ENCODE measurements around the gene CEACAM3. TPM values are rescaled to one million over a fixed set of nuclear protein-coding genes. Genes with fewer than 3 reads are reported as not detected.
"Not testable (repeated sequence)": the region's sequence is repeated elsewhere in the genome, so short reads cannot be mapped to it uniquely, and the experiment has no call there.

CEACAM3 gene
- total RNA-seq, 1 experiment from 2014 or later: not detected

DNA sequence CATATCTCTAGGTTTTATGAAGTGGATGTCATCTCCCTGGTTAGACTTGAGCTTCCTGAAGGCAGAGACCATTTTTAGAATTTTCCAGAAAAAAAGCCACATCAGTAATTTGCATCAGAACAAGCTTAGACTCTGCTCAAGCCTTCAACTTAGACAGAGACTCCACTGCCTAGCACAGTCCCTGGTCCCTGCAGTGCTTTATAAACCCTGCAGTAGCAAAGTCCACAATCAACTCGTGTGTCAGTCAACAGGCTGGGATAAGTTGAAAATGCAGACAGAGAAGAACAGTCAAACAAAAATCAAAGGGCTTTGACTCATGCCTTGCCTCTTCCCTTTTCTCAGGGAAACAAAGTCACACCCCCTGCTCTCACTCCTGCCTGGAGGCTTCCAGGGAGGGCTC lies 7.9 kb upstream of the CEACAM3 start:
- DNase-seq (ENCODE audit: low read depth); in situ Hi-C loops (cut with HindIII; ENCODE audit: low pct_unique_long_range_greater_than_20kb, low sequenced_read_pairs): not testable (repeated sequence)

DNA sequence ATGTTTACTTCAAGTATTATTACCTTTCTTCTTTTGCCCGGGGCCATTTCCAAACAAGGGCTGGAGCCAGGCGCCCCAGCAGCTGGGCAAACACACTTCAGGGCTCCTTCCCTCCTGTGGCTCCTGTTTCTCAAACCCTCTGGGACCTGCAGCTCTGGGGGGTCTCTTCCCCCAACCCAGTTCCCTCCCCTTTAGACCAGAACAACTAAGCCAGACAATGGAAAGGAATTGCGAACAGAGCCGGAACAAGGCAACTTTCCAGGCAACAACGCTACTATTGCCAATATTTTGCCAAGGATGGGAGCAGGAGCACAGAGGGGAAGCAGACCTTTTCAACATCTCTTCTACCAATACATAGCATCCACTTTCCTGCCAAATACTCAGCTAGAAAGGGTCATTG lies 7.3 kb upstream of the CEACAM3 start:
- in situ Hi-C loops (cut with HindIII; ENCODE audit: low pct_unique_long_range_greater_than_20kb, low sequenced_read_pairs); DNase-seq (ENCODE audit: low read depth): not testable (repeated sequence)

DNA sequence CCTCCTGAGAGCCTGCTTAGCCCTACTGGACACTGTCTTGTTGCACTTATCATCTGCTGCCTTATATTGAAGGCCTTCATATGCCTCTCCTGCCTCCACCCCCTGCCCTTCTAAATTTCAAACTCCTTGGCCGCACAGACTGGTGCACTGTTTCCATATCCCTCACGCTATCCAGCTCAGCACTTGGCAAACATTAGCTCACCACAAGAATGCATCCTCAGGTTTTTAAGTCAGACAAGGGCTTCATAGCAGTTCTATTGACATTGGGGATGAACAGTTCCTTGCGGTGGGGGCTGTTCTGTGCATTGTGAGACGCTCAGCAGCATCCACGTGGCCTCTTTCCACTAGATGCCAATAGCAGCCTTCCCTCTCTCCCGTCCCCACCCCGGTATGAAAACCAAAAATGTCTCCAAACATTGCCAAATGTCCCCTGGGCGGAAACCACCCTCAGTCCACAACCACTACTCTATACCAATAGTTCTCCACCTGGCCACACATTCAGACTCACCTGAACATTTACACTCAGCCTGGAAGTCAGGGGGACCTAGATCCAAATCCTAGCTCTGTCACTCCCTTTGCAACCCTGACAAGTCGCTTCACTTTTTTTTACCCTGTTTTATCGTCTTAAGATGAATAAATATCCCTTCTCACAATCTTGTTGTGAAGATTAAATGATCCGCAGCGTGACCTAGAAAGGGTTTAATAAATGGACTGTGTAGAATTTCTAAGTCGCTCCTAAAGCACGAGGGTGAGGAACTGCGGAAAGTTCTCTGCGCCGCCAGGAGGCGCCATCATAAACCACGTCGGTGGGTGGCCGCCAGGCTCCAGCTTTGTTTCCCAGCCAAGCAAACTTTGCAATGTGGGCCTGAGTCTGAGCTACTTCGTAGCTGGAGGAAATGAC lies 3.6 kb upstream of the CEACAM3 start:
- in situ Hi-C loops (cut with HindIII; ENCODE audit: low pct_unique_long_range_greater_than_20kb, low sequenced_read_pairs): no loop called here
- no peak for DNase-seq (ENCODE audit: low read depth)

DNA sequence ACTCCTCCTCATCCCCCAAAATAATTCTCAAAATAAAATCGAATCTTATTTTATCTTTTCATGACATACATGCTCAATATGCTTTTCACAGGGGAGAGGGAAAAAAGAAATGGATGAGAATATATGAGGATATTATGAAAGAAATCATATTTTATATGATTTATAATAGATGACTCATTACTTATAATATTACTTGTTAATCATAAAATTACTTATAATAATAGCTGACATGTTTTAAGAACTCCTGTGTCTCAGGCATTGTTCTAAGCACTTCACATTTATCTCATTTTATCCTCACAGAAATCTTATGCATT lies 3.0 kb upstream of the CEACAM3 start:
- in situ Hi-C loops (cut with HindIII; ENCODE audit: low pct_unique_long_range_greater_than_20kb, low sequenced_read_pairs): no loop called here
- DNase-seq (ENCODE audit: low read depth): no peak

DNA sequence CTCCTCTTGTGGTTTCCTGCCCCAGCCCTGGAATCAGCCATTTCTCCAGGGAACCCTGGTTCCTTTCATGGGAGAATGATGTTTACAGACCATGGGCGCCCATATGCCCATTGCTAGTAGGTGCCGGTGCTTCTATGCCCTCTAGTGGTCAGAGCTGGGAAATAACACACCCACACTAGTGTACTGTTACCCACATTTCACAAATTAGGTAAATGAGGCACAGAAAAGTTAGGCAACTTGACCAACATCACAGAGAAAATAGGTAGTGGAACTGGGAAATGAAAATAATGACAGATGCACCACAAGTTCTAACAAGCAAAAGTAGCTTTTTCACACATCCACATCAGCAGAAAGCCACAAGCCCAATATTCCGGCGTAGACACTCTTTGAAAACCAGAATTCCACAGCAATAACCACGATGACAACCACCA lies 1.3 kb upstream of the CEACAM3 start:
- in situ Hi-C loops (cut with HindIII; ENCODE audit: low pct_unique_long_range_greater_than_20kb, low sequenced_read_pairs): no loop called here
- DNase-seq (ENCODE audit: low read depth): peak; percentile 23

DNA sequence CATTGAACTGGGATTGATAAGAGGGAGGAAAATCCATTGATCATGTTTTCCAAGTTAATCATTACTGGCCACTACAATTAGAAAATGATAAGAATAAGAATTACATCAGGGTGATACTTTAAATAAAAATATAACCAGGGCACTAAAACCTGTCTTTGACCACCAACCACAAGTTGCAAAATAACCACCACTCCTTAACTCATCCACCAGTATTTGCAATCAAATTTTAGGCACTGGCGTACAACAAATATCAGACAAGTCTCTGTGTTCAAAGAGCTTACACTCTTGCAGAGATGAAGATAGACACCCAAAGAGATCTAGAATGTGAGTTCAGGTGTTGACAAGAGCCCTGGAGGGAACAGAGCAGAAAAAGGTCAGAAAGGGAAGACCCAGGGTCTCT lies 514 bp downstream of the CEACAM3 start:
- DNase-seq (ENCODE audit: low read depth): no peak
- in situ Hi-C loops (cut with HindIII; ENCODE audit: low pct_unique_long_range_greater_than_20kb, low sequenced_read_pairs): no loop called here

DNA sequence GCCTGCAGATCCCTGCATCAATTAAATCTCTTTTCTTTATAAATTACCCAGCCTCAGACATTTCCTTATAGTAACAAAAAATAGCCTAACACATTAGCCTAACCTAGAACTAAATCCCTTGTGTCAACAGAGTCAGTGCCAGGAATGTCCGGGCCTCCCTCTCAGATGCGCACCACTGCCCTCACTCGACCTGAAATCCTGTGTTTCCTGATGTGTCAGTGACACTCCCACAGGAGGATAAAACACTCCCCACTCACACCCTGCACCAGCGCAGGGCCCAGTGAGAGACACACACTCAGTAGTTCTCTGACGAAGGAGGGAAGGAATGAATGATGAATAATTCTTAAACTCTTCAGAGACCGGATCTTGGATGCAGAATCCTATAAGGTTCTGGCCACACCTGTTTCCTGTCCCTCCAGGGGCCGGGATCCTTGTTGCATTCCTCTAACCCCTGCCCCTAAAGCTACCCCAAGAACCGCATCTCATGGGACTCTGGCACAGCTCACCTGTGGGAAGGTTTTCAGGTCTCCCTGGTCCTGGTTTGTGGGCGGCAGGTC lies 3.1 kb downstream of the CEACAM3 start:
- peak; percentile 80 for DNase-seq (ENCODE audit: low read depth)
- in situ Hi-C loops (cut with HindIII; ENCODE audit: low pct_unique_long_range_greater_than_20kb, low sequenced_read_pairs): no loop called here

DNA sequence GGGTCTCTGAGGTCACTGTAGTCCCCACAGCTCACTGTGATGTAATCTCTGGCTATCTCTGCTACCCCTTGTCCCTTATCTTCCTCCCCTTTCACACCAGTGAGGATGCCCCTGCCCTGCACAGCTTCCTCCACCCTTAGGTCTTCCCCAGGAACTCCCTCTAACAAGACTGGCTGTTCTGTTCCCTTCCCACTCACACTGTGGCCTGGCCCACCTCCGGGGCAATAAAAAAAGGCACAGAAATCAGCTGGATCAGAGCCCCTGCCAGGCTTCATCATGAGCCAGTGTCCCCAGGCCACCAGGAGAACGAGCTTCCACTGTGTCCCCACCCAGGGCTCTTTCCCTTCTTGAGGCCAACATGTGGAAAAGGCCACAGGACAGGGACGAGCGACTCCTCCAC lies 4.6 kb downstream of the CEACAM3 start:
- in situ Hi-C loops (cut with HindIII; ENCODE audit: low pct_unique_long_range_greater_than_20kb, low sequenced_read_pairs): no loop called here
- DNase-seq (ENCODE audit: low read depth): no peak

DNA sequence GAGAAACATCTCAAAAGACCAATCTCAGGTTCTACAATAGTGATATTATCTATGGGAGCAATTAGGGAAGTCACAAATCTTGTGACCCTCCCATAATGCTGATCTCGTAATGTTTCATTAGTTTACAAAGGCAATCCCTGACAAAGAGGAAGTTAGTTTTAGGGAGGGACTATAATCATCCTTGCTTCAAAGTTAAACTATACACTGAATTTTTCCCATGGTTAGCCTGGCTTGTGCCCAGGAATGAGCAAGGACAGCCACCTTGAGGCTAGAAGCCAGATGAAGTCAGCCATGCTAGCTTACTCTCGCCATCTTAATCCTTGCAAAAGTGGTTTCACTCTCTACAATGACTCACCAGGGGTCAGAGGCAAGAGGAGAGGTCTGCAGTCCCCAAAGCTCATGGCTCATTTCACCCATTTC lies 5.4 kb downstream of the CEACAM3 start:
- DNase-seq (ENCODE audit: low read depth): peak; percentile 23
- in situ Hi-C loops (cut with HindIII; ENCODE audit: low pct_unique_long_range_greater_than_20kb, low sequenced_read_pairs): no loop called here

DNA sequence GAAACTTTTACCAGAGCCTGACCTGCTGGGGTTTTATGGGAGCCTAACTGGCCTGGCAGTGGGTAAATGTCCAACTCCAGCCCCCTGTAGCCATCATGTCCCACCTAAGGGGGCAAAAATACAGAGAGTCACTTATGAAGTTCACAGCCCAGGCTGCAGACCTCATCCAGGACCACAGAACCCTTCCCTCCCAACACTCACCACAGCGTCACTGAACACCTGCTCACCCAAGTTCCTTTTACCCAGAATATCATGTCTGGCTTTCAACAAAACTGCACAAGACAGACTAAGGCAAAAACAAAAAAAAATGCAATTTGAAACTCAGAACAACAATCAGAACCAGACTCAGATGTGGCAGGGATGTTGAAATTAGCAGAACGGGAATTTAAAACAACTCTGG lies 6.4 kb downstream of the CEACAM3 start:
- in situ Hi-C loops (cut with HindIII; ENCODE audit: low pct_unique_long_range_greater_than_20kb, low sequenced_read_pairs): no loop called here

DNA sequence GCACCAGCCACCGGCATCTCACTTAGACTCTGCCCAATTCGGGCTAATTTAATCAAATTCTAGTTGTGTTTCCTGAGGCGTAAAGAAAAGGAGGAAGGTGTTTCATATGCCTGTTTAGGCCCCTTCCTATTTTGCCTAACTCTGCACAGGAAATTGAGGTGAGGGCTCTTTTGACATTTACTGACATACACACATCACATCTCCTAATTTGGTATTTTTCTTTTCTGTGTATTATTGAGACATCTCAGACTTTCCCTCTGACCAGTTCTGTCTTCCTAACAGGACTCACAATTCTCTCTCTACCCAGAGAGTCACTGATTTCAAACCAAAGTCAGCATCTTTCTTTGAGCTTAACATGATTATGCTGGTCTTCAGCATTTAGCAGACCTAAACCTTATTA lies 7.9 kb downstream of the CEACAM3 start:
- DNase-seq (ENCODE audit: low read depth): no peak
- in situ Hi-C loops (cut with HindIII; ENCODE audit: low pct_unique_long_range_greater_than_20kb, low sequenced_read_pairs): no loop called here

More for the DNA sequence above, 6.4 kb downstream of the CEACAM3 start:
- DNase-seq (ENCODE audit: low read depth): no peak

DNA sequence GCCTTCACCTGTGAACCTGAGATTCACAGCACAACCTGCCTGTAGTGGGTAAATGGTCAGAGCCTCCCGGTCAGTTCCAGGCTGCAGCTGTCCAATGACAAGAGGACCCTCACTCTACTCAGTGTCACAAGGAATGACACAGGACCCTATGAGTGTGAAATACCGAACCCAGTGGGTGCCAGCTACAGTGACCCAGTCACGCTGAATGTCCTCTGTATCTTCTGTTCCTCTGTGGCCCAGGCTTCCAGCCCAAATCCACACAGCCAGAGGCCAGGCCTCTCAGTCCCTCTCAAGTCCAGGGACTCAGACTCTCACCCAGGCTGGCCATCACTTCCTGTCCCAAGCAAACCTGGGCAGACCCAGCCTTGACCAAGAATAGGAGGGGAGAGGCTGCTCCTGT lies 10.8 kb downstream of the CEACAM3 start:
- in situ Hi-C loops (cut with HindIII; ENCODE audit: low pct_unique_long_range_greater_than_20kb, low sequenced_read_pairs): no loop called here
- DNase-seq (ENCODE audit: low read depth): no peak

DNA sequence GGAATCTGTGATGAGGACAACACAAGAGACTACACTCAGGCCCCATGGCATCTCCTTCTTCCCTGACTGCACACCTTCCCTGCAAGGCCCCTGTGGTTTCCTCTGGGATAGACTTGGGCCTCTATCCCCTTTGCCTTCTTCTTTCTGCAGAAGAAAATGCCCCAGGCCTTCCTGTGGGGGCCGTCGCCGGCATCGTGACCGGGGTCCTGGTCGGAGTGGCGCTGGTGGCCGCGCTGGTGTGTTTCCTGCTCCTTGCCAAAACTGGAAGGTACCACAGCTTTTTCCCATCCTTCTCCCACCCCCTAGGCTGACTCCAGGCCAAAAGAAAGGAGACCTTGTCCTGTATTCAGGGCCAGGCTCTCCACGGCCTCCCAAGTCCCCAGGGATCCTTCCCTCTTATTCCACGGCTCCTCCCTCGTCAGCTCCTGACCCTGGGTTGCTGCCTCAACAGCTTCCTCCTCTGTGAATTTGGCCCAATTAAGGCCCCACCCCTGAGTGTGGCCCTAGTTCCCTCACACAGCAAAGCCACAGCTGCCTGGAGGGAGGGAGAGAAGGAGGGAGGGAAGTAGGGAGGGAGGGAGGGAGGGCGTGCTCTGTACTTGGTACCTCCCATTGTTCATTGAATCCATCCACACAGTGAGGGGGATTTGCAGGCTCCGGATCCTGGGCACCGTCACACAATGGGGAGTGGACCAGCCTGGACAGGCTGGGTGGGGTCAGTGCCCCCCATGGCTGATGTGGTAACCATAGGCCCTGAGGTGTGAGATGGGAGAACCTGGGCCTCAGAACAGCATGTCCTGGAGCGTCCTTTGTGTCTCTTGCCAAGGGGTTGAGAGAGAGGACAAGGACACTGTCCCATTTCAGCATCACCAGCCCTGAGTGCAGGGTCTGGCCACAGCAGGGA lies 12.5 kb downstream of the CEACAM3 start:
- DNase-seq (ENCODE audit: low read depth): no peak
- in situ Hi-C loops (cut with HindIII; ENCODE audit: low pct_unique_long_range_greater_than_20kb, low sequenced_read_pairs): no loop called here

DNA sequence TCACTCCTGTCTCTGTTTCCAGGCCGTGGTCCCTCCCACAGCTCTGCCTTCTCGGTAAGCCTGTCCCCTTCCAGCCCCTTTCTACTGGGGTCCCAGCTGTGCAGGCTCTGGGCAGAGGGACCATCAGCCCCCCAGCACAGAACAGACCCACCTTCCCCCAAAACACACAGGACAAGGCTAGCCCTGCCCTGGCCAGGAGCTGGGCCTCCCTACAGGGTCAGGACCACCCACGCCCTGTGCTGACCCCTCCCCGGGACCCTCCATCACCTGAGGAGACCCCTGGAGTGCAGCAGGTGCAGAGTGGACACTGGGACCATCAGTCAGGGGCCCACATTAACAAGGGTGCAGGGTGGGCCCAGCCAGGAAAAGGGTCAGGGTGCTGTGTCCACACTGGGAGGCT lies 13.9 kb downstream of the CEACAM3 start:
- in situ Hi-C loops (cut with HindIII; ENCODE audit: low pct_unique_long_range_greater_than_20kb, low sequenced_read_pairs): no loop called here
- no peak for DNase-seq (ENCODE audit: low read depth)

DNA sequence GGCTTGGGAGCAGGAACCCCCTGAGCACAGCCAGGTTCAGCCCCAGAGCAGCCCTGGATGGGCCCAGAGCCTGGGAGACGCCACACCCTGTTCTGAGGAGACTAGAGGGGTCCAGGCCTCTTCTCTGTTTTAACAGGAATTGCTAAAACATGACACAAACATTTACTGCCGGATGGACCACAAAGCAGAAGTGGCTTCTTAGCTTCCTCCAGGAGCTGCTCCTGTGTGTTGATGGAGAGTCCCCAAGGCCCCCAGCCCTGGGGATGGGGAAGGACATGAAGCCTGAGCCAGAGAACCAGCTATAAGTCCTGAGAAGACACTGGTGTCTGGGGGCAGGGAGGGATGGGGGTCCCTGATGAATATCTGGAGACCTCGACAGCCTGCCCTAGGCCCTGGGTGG lies 14.6 kb downstream of the CEACAM3 start:
- in situ Hi-C loops (cut with HindIII; ENCODE audit: low pct_unique_long_range_greater_than_20kb, low sequenced_read_pairs): no loop called here
- DNase-seq (ENCODE audit: low read depth): no peak

DNA sequence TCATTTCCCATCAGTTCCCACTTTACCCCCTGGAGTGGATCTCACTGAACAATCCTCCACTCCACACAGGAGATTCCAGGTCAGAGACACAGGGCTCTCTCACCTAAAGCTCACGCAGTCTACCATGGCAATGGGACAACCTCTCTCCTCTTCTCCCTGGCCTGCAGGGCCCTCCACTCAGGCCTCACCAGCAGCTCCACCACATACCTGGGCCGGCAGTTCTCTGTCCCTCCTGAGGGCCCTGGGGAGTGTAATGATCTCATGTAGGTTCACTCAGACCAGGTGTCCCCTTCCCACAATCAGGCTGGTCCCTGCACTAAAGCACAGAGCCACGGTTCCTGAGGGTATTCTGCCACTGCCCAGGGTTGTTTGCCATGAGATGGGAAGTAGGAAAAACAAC lies 15.6 kb downstream of the CEACAM3 start:
- in situ Hi-C loops (cut with HindIII; ENCODE audit: low pct_unique_long_range_greater_than_20kb, low sequenced_read_pairs): no loop called here
- DNase-seq (ENCODE audit: low read depth): no peak

DNA sequence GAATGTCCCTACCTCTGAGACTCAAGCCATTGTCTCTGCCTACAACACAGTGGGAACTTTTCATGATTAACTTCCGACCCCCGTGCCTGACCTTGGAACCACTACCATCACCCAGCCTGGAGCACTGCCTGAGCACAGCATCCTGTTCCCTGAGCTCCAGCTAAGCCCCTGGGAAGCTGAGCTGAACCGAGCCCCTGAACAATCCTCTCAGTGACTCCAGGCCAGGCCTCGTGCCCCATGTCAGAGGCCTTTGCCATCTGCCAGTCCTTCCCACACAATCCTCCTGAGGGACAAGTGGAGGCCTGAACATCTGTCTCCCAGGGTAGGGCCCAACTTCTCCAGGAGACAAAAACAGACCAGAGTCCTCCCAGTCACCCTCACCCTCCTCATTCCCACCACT lies 17.5 kb downstream of the CEACAM3 start:
- in situ Hi-C loops (cut with HindIII; ENCODE audit: low pct_unique_long_range_greater_than_20kb, low sequenced_read_pairs): no loop called here
- DNase-seq (ENCODE audit: low read depth): no peak

DNA sequence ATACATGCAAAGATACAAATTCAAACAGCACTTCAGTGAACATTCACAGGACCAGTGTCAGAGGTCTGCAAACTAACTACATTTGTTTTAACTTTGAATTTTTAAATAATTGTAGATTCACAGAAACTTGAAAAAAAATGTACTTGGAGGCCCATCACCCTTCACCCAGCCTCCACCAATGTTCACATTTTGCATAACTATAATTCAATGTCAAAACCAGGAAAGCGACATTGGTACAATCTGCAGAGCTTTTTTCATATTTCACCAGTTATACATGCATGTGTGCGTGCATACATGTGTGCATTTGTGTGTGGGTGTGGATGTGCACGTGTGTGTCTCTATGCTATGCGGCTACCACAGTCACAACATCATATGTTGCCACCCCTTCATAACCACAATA lies 18.9 kb downstream of the CEACAM3 start:
- DNase-seq (ENCODE audit: low read depth): no peak
- in situ Hi-C loops (cut with HindIII; ENCODE audit: low pct_unique_long_range_greater_than_20kb, low sequenced_read_pairs): no loop called here

DNA sequence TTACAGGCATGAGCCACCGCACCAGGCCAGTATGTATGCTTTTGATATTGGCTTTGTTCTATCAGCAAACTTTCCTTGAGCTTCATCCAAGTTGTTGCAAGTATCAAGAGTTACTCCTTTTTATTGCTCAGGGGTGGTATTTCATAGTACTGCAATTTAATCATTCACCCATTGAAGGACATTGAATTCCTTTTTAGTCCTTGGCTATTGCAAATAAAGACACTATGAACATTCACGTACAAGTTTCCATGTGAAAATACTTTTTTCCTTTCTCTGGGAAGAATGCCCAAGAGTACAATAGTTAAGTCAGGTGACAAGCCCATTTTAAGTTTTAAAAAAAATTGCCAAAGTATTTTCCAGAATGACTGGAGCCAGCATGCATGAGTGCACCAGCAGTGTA lies 20.4 kb downstream of the CEACAM3 start:
- in situ Hi-C loops (cut with HindIII; ENCODE audit: low pct_unique_long_range_greater_than_20kb, low sequenced_read_pairs): no loop called here
- DNase-seq (ENCODE audit: low read depth): peak; percentile 74
